Measurements from ENCODE around the gene HIVEP2. TPM values are rescaled to one million over a fixed set of nuclear protein-coding genes. Genes with fewer than 3 reads are reported as not detected.

The HIVEP2 gene
- total and polyA plus RNA-seq, 7 donors: 6.2 to 39.7 (median 22.6) TPM

DNA sequence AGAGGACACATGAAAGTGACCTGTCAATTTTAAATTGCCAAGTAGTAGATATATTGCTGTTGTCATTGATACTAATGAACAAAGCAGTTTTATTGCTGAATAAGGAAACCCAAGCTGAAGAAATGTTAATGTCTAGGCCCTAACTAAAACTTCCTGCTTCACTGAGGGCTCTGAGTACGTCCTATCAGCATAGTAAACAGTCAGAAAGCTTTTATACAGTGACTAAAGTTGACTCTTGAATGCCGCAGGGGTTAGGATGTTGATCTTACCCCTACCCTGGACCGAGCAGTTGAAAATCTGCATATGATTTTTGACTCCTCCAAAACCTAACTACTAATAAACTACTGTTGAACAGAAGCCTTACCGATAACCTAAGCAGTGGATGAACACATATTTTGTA is 149.0 kb downstream of the HIVEP2 start:
- H3K4me3 ChIP-seq: no peak overlapping the region
- no peaks in the 10 kb centered on the region for H3K27me3 ChIP-seq (ENCODE audit: insufficient read depth in 3 of 3, low read length in 2 of 3)
- no peak for TF ChIP-seq CTCF (IDR thresholded peaks at IDR 0.05)
- no peak for ATAC-seq
- intact Hi-C loops (cut with DNase I): no loop called here
- peaks cover 13% of the 10 kb centered on the region for H3K4me1 ChIP-seq
- H3K36me3 ChIP-seq (ENCODE audit: insufficient read depth in 1 of 2, low read depth in 1 of 2): no peaks in the 10 kb centered on the region
- no peak overlapping the region for H3K27ac ChIP-seq
- WGBS, 3 donors: 95 to 98% (median 98%) methylated on average over 4 of the region's 4 CpGs
- H3K9me3 ChIP-seq: no peaks in the 10 kb centered on the region
- DNase-seq: no peak

DNA sequence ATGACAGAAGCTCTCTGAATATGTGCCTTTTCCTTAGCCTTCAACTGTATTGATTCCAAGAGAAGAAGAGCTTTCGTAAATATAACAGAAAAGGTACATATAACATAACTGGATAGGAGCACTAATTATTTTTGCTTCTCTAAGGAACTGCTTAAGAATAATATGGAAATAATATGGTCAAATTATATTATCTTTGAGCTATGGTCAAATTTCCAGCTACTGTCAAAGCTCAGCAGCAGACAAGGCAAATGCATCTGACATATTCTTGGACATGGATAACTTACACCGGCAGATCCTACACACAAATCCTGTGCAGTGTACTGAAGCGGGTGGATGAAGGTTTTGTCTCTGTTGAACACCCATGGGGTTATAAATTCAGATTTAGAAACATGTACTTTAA is 150.6 kb downstream of the HIVEP2 start:
- intact Hi-C loops (cut with DNase I): no loop called here
- WGBS, 3 donors: 40 to 95% (median 64%) methylated on average over 3 of the region's 3 CpGs
- no peak for TF ChIP-seq CTCF (IDR thresholded peaks at IDR 0.05)

GRCh38 chr6:142790257-142790656 is 154.7 kb downstream of the HIVEP2 start:
- intact Hi-C loops (cut with DNase I): no loop called here
- H3K4me1 ChIP-seq: no peaks in the 10 kb centered on the region
- DNase-seq (no peak), ATAC-seq (no peak)
- H3K4me3 ChIP-seq: no peak overlapping the region
- H3K27ac ChIP-seq: no peak overlapping the region
- 98 to 100% (median 98%) methylated on average over 1 of the region's 1 CpG for WGBS, 3 donors
- H3K9me3 ChIP-seq: no peaks in the 10 kb centered on the region
- no peaks in the 10 kb centered on the region for H3K36me3 ChIP-seq (ENCODE audit: insufficient read depth in 1 of 2, low read depth in 1 of 2)
- H3K27me3 ChIP-seq (ENCODE audit: insufficient read depth in 3 of 3, low read length in 2 of 3): no peaks in the 10 kb centered on the region
- TF ChIP-seq CTCF (IDR thresholded peaks at IDR 0.05): no peak

More for the DNA sequence above, 150.6 kb downstream of the HIVEP2 start:
- H3K27me3 ChIP-seq (ENCODE audit: insufficient read depth in 3 of 3, low read length in 2 of 3): no peaks in the 10 kb centered on the region
- H3K27ac ChIP-seq: no peak overlapping the region
- H3K4me3 ChIP-seq: no peak overlapping the region
- DNase-seq (no peak), ATAC-seq (no peak)
- H3K9me3 ChIP-seq: no peaks in the 10 kb centered on the region
- H3K36me3 ChIP-seq (ENCODE audit: insufficient read depth in 1 of 2, low read depth in 1 of 2): no peaks in the 10 kb centered on the region
- H3K4me1 ChIP-seq: peaks cover 3% of the 10 kb centered on the region

DNA sequence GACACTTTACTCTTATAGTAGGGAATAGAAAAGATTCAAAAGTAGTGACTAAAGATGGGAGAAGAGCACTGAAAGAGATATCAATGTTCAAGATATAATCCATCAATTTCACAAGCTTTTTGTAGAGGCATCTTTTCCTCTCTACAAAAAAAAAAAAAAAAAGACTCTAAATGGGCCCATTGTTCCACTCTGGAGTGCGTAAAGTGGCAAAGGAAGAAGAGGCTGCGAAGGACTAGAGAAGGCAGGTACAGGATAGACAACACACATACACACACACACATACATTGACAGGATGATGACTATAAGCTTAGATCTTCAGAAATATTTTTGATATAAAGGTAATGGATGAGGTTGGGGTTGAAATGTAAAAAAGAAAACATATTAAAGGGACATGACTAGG is 157.6 kb downstream of the HIVEP2 start:
- Histone ChIP-seq H3K4me1 (peaks cover 6% of the 10 kb centered on the region), H3K27ac (no peak overlapping the region), H3K27me3 (ENCODE audit: insufficient read depth in 3 of 3, low read length in 2 of 3) (no peaks in the 10 kb centered on the region), H3K4me3 (no peak overlapping the region), H3K9me3 (no peaks in the 10 kb centered on the region), H3K36me3 (ENCODE audit: insufficient read depth in 1 of 2, low read depth in 1 of 2) (no peaks in the 10 kb centered on the region)
- ATAC-seq (no peak), DNase-seq (no peak)
- intact Hi-C loops (cut with DNase I): no loop called here
- 89 to 100% (median 96%) methylated on average over 2 of the region's 2 CpGs for WGBS, 3 donors
- no peak for TF ChIP-seq CTCF (IDR thresholded peaks at IDR 0.05)

- no peak for DNase-seq
- Histone ChIP-seq H3K36me3 (ENCODE audit: insufficient read depth in 1 of 2, low read depth in 1 of 2) (no peaks in the 10 kb centered on the region), H3K27ac (no peak overlapping the region), H3K4me3 (no peak overlapping the region), H3K4me1 (peaks cover 6% of the 10 kb centered on the region), H3K27me3 (ENCODE audit: insufficient read depth in 3 of 3, low read length in 2 of 3) (no peaks in the 10 kb centered on the region), H3K9me3 (no peaks in the 10 kb centered on the region)
- no peak for ATAC-seq
- intact Hi-C loops (cut with DNase I): no loop called here
- TF ChIP-seq CTCF (IDR thresholded peaks at IDR 0.05): no peak
These were observed 158.5 kb downstream of the HIVEP2 start for GRCh38 chr6:142786476-142786875.
